Measurements from ENCODE around the gene SH3GL1.

Gene SH3GL1

GRCh38 chr19:4443966-4444764 is 43.8 kb upstream of the SH3GL1 start:
- DNase-seq: no peak
- Histone ChIP-seq H3K4me1 (ENCODE audit: control insufficient read depth, insufficient read depth, low read length, poor library complexity, severe bottlenecking) (no peaks in the 10 kb centered on the region), H3K4me3 (ENCODE audit: insufficient read depth, low read depth, low read length, poor library complexity, severe bottlenecking) (no peak overlapping the region), H3K9me3 (ENCODE audit: control insufficient read depth, low read length) (no peaks in the 10 kb centered on the region), H3K27ac (ENCODE audit: insufficient read depth, low read length, poor library complexity, severe bottlenecking) (no peak overlapping the region), H3K36me3 (ENCODE audit: control insufficient read depth, insufficient read depth, low read length) (peaks cover 44% of the 10 kb centered on the region), H3K27me3 (replicated peaks; ENCODE audit: control insufficient read depth, insufficient read depth, low read length, poor library complexity, severe bottlenecking) (no peaks in the 10 kb centered on the region)

GRCh38 chr19:4443188-4443587 is 42.8 kb upstream of the SH3GL1 start:
- Histone ChIP-seq H3K9me3 (ENCODE audit: control insufficient read depth, low read length) (no peaks in the 10 kb centered on the region), H3K36me3 (ENCODE audit: control insufficient read depth, insufficient read depth, low read length) (peaks cover 35% of the 10 kb centered on the region), H3K4me3 (ENCODE audit: insufficient read depth, low read depth, low read length, poor library complexity, severe bottlenecking) (no peak overlapping the region), H3K27me3 (replicated peaks; ENCODE audit: control insufficient read depth, insufficient read depth, low read length, poor library complexity, severe bottlenecking) (no peaks in the 10 kb centered on the region), H3K4me1 (ENCODE audit: control insufficient read depth, insufficient read depth, low read length, poor library complexity, severe bottlenecking) (no peaks in the 10 kb centered on the region), H3K27ac (ENCODE audit: insufficient read depth, low read length, poor library complexity, severe bottlenecking) (no peak overlapping the region)
- no peak for DNase-seq

- H3K4me3 ChIP-seq (ENCODE audit: insufficient read depth, low read depth, low read length, poor library complexity, severe bottlenecking): no peak overlapping the region
- no peaks in the 10 kb centered on the region for H3K4me1 ChIP-seq (ENCODE audit: control insufficient read depth, insufficient read depth, low read length, poor library complexity, severe bottlenecking)
- no peaks in the 10 kb centered on the region for H3K9me3 ChIP-seq (ENCODE audit: control insufficient read depth, low read length)
- no peak for DNase-seq
- H3K27ac ChIP-seq (ENCODE audit: insufficient read depth, low read length, poor library complexity, severe bottlenecking): no peak overlapping the region
- no peaks in the 10 kb centered on the region for H3K27me3 ChIP-seq (replicated peaks; ENCODE audit: control insufficient read depth, insufficient read depth, low read length, poor library complexity, severe bottlenecking)
- H3K36me3 ChIP-seq (ENCODE audit: control insufficient read depth, insufficient read depth, low read length): peaks cover 31% of the 10 kb centered on the region
Observed at GRCh38 chr19:4442819-4443146, 42.4 kb upstream of the SH3GL1 start.

- H3K36me3 ChIP-seq (ENCODE audit: control insufficient read depth, insufficient read depth, low read length): peaks cover 25% of the 10 kb centered on the region
Observed at GRCh38 chr19:4441994-4442818, 41.9 kb upstream of the SH3GL1 start.

GRCh38 chr19:4439243-4439642 is 38.9 kb upstream of the SH3GL1 start:
- Histone ChIP-seq H3K36me3 (ENCODE audit: control insufficient read depth, insufficient read depth, low read length) (no peaks in the 10 kb centered on the region), H3K4me1 (ENCODE audit: control insufficient read depth, insufficient read depth, low read length, poor library complexity, severe bottlenecking) (no peaks in the 10 kb centered on the region), H3K27ac (ENCODE audit: insufficient read depth, low read length, poor library complexity, severe bottlenecking) (no peak overlapping the region), H3K4me3 (ENCODE audit: insufficient read depth, low read depth, low read length, poor library complexity, severe bottlenecking) (no peak overlapping the region), H3K27me3 (replicated peaks; ENCODE audit: control insufficient read depth, insufficient read depth, low read length, poor library complexity, severe bottlenecking) (no peaks in the 10 kb centered on the region), H3K9me3 (ENCODE audit: control insufficient read depth, low read length) (no peaks in the 10 kb centered on the region)
- no peak for DNase-seq

More at GRCh38 chr19:4441994-4442818, 41.9 kb upstream of the SH3GL1 start:
- Histone ChIP-seq H3K27me3 (replicated peaks; ENCODE audit: control insufficient read depth, insufficient read depth, low read length, poor library complexity, severe bottlenecking) (no peaks in the 10 kb centered on the region), H3K27ac (ENCODE audit: insufficient read depth, low read length, poor library complexity, severe bottlenecking) (no peak overlapping the region), H3K4me3 (ENCODE audit: insufficient read depth, low read depth, low read length, poor library complexity, severe bottlenecking) (no peak overlapping the region), H3K9me3 (ENCODE audit: control insufficient read depth, low read length) (no peaks in the 10 kb centered on the region), H3K4me1 (ENCODE audit: control insufficient read depth, insufficient read depth, low read length, poor library complexity, severe bottlenecking) (no peaks in the 10 kb centered on the region)
- no peak for DNase-seq

GRCh38 chr19:4437103-4437502 is 36.8 kb upstream of the SH3GL1 start:
- H3K4me1 ChIP-seq (ENCODE audit: control insufficient read depth, insufficient read depth, low read length, poor library complexity, severe bottlenecking): no peaks in the 10 kb centered on the region
- no peak for DNase-seq
- no peaks in the 10 kb centered on the region for H3K36me3 ChIP-seq (ENCODE audit: control insufficient read depth, insufficient read depth, low read length)
- H3K9me3 ChIP-seq (ENCODE audit: control insufficient read depth, low read length): no peaks in the 10 kb centered on the region
- no peaks in the 10 kb centered on the region for H3K27me3 ChIP-seq (replicated peaks; ENCODE audit: control insufficient read depth, insufficient read depth, low read length, poor library complexity, severe bottlenecking)
- no peak overlapping the region for H3K4me3 ChIP-seq (ENCODE audit: insufficient read depth, low read depth, low read length, poor library complexity, severe bottlenecking)
- no peak overlapping the region for H3K27ac ChIP-seq (ENCODE audit: insufficient read depth, low read length, poor library complexity, severe bottlenecking)

- H3K4me3 ChIP-seq (ENCODE audit: insufficient read depth, low read depth, low read length, poor library complexity, severe bottlenecking): no peak overlapping the region
- DNase-seq: no peak
- H3K4me1 ChIP-seq (ENCODE audit: control insufficient read depth, insufficient read depth, low read length, poor library complexity, severe bottlenecking): no peaks in the 10 kb centered on the region
- H3K9me3 ChIP-seq (ENCODE audit: control insufficient read depth, low read length): no peaks in the 10 kb centered on the region
- H3K36me3 ChIP-seq (ENCODE audit: control insufficient read depth, insufficient read depth, low read length): no peaks in the 10 kb centered on the region
- H3K27ac ChIP-seq (ENCODE audit: insufficient read depth, low read length, poor library complexity, severe bottlenecking): no peak overlapping the region
- no peaks in the 10 kb centered on the region for H3K27me3 ChIP-seq (replicated peaks; ENCODE audit: control insufficient read depth, insufficient read depth, low read length, poor library complexity, severe bottlenecking)
Observed at GRCh38 chr19:4436231-4436630, 35.9 kb upstream of the SH3GL1 start.

GRCh38 chr19:4434391-4434790 is 34.0 kb upstream of the SH3GL1 start:
- H3K36me3 ChIP-seq (ENCODE audit: control insufficient read depth, insufficient read depth, low read length): peaks cover 6% of the 10 kb centered on the region
- DNase-seq: no peak
- H3K9me3 ChIP-seq (ENCODE audit: control insufficient read depth, low read length): no peaks in the 10 kb centered on the region

GRCh38 chr19:4432918-4433506 is 32.7 kb upstream of the SH3GL1 start:
- peaks cover 6% of the 10 kb centered on the region for H3K36me3 ChIP-seq (ENCODE audit: control insufficient read depth, insufficient read depth, low read length)
- DNase-seq: no peak
- no peak overlapping the region for H3K4me3 ChIP-seq (ENCODE audit: insufficient read depth, low read depth, low read length, poor library complexity, severe bottlenecking)
- H3K4me1 ChIP-seq (ENCODE audit: control insufficient read depth, insufficient read depth, low read length, poor library complexity, severe bottlenecking): no peaks in the 10 kb centered on the region
- no peaks in the 10 kb centered on the region for H3K27me3 ChIP-seq (replicated peaks; ENCODE audit: control insufficient read depth, insufficient read depth, low read length, poor library complexity, severe bottlenecking)
- no peak overlapping the region for H3K27ac ChIP-seq (ENCODE audit: insufficient read depth, low read length, poor library complexity, severe bottlenecking)
- no peaks in the 10 kb centered on the region for H3K9me3 ChIP-seq (ENCODE audit: control insufficient read depth, low read length)

More at GRCh38 chr19:4434391-4434790, 34.0 kb upstream of the SH3GL1 start:
- no peak overlapping the region for H3K4me3 ChIP-seq (ENCODE audit: insufficient read depth, low read depth, low read length, poor library complexity, severe bottlenecking)
- H3K27me3 ChIP-seq (replicated peaks; ENCODE audit: control insufficient read depth, insufficient read depth, low read length, poor library complexity, severe bottlenecking): no peaks in the 10 kb centered on the region
- H3K27ac ChIP-seq (ENCODE audit: insufficient read depth, low read length, poor library complexity, severe bottlenecking): no peak overlapping the region
- no peaks in the 10 kb centered on the region for H3K4me1 ChIP-seq (ENCODE audit: control insufficient read depth, insufficient read depth, low read length, poor library complexity, severe bottlenecking)

Measured in effector memory CD4-positive, alpha-beta T cell (primary cell).